ENCODE data around the gene FAM131B. TPM values are rescaled to one million over a fixed set of nuclear protein-coding genes. Genes with fewer than 3 reads are reported as not detected.
A peak's percentile ranks its signal among the peaks of the same experiment; 100 is the strongest.

The FAM131B gene
- total and polyA plus RNA-seq, 9 of the 15 experiments (the other 6 are each of a cell fraction or from before 2014, with no cell fraction given), result 0.03 to 0.04 TPM; not detected in 7

- TF ChIP-seq KDM4B (IDR thresholded peaks at IDR 0.05; ENCODE audit: borderline replicate concordance in 2 of 2, low read depth in 1 of 2) (peak in 1 of 2 experiments; percentile 70; a peak in 1 of 4 replicates), SP1 (CRISPR knock-in tag; IDR thresholded peaks at IDR 0.05) (peak; percentile 62; the same call in 1 of the 2 replicates), TAF1 (IDR thresholded peaks at IDR 0.05; ENCODE audit: control insufficient read depth, extremely low read depth, insufficient read depth, low read length, severe bottlenecking) (peak; percentile 77), ZBTB17 (CRISPR knock-in tag; IDR thresholded peaks at IDR 0.05) (peak; percentile 71; the same call in 1 of the 2 replicates), ZNF143 (CRISPR knock-in tag; IDR thresholded peaks at IDR 0.05) (0 out of 2 replicates have a peak, but pooled peaks have one; percentile 8), ZNF384 (IDR thresholded peaks at IDR 0.05; ENCODE audit: low read depth, low read length) (peak; percentile 91), CBFA2T2 (conservative IDR thresholded peaks at IDR 0.05) (no peak), E2F8 (IDR thresholded peaks at IDR 0.05; ENCODE audit: low read depth, partially characterized antibody) (peak; percentile 23), L3MBTL2 (IDR thresholded peaks at IDR 0.05) (peak; percentile 64), SMAD4 (CRISPR knock-in tag; conservative IDR thresholded peaks at IDR 0.05) (peak; percentile 91), ZNF639 (CRISPR knock-in tag; conservative IDR thresholded peaks at IDR 0.05 in 1 of 2, IDR thresholded peaks at IDR 0.05 in 1 of 2) (0 out of 4 replicates have a peak, but pooled peaks of 1 of the 2 experiments have one; percentile 20), TBL1XR1 (IDR thresholded peaks at IDR 0.05; ENCODE audit: low read length in 2 of 2) (peak in 1 of 2 experiments; percentile 54; a peak in 1 of 4 replicates), MAZ (CRISPR knock-in tag; conservative IDR thresholded peaks at IDR 0.05 in 1 of 2, IDR thresholded peaks at IDR 0.05 in 1 of 2) (peak in 1 of 2 experiments; percentile 11; a peak in 1 of 4 replicates), ZNF592 (IDR thresholded peaks at IDR 0.05) (peak; percentile 67; the same call in 1 of the 2 replicates), KLF6 (CRISPR knock-in tag; IDR thresholded peaks at IDR 0.05; ENCODE audit: borderline replicate concordance) (peak; percentile 47), YBX1 (IDR thresholded peaks at IDR 0.05) (no peak), JUND (IDR thresholded peaks at IDR 0.05; ENCODE audit: borderline replicate concordance, low read depth, low read length) (peak; percentile 38; the same call in 1 of the 2 replicates), JUND (tag; IDR thresholded peaks at IDR 0.05; ENCODE audit: borderline replicate concordance, low read depth, low read length) (peak; percentile 35; the same call in 1 of the 3 replicates), CREM (IDR thresholded peaks at IDR 0.05; ENCODE audit: low read depth) (0 out of 2 replicates have a peak, but pooled peaks have one; percentile 10), ZNF830 (CRISPR knock-in tag; IDR thresholded peaks at IDR 0.05) (no peak)
Measured at GRCh38 chr7:143380260-143380645, 17.7 kb upstream of the FAM131B start (continued).
